KOPT-K1 (cell line): ENCODE data around the gene PLXDC2.
"Not testable (repeated sequence)": the region's sequence is repeated elsewhere in the genome, so short reads cannot be mapped to it uniquely, and the experiment has no call there.

Source experiments
- H3K27ac ChIP-seq: fragments of 200-600 bp; sonication (generic); 2 replicates; pipeline ENCODE4 v1.5.1; 2016; ENCODE audit warnings: antibody characterized with exemption, mild to moderate bottlenecking, low read depth, low read length; ENCODE audit not compliant: poor library complexity, severe bottlenecking
- H3K36me3 ChIP-seq: fragments of 200-600 bp; sonication (generic); 2 replicates; pipeline ENCODE4 v1.5.1; 2017; ENCODE audit warnings: antibody characterized with exemption, mild to moderate bottlenecking, low read length, moderate library complexity; ENCODE audit not compliant: insufficient read depth
- H3K9me3 ChIP-seq: fragments of 200-600 bp; sonication (generic); 2 replicates; pipeline ENCODE4 v1.5.1; 2017; ENCODE audit warnings: antibody characterized with exemption, low read length, mild to moderate bottlenecking; ENCODE audit not compliant: insufficient read depth, poor library complexity, severe bottlenecking

The PLXDC2 gene

GRCh38 chr10:20013991-20014750 is 197.9 kb downstream of the PLXDC2 start:
- Histone ChIP-seq H3K36me3 (no peaks in the 10 kb centered on the region), H3K9me3 (no peaks in the 10 kb centered on the region), H3K27ac (no peak overlapping the region)

GRCh38 chr10:20017961-20018360 is 201.7 kb downstream of the PLXDC2 start:
- Histone ChIP-seq H3K36me3 (no peaks in the 10 kb centered on the region), H3K27ac (no peak overlapping the region), H3K9me3 (no peaks in the 10 kb centered on the region)

GRCh38 chr10:20020677-20021076 is 204.4 kb downstream of the PLXDC2 start:
- H3K36me3 ChIP-seq, result no peaks in the 10 kb centered on the region
- H3K27ac ChIP-seq, result no peak overlapping the region
- H3K9me3 ChIP-seq, result no peaks in the 10 kb centered on the region

- Histone ChIP-seq H3K36me3 (no peaks in the 10 kb centered on the region), H3K27ac (no peak overlapping the region), H3K9me3 (no peaks in the 10 kb centered on the region)
These were observed 213.3 kb downstream of the PLXDC2 start for GRCh38 chr10:20029523-20029922.

DNA sequence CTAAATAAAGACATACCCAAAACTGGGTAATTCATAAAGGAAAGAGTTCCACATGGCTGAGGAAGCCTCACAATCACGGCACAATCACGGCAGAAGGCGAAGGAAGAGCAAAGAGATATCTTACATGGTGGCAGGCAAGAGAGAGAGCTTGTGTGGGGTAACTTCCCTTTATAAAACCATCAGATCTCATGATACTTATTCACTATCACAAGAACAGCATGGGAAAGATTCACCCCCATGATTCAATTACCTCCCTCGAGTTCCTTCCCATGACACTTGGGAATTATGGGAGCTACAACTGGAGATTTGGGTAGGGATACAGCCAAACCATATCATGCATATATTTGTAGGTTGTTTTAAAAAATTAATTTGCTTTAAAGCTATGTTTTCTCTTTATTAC is 217.2 kb downstream of the PLXDC2 start:
- Histone ChIP-seq H3K9me3 (no peaks in the 10 kb centered on the region), H3K27ac (no peak overlapping the region), H3K36me3 (no peaks in the 10 kb centered on the region)

DNA sequence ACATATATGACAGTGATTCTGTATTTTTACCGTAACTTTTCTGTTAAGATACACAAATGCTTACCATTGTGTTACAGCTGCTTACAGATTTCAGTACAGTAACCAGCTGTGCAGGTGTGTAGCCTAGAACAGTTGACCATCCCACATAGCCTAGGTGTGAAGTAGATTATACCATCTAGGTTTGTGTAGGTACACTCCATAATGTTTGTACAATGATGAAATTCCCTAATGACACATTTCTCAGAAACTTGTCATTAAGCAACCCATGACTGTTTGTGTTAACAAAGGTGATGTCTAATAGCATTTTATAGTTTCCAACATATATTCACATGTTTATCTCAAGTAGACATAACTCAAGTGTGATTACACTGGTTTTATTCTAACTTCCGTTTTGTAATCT is 218.5 kb downstream of the PLXDC2 start:
- Histone ChIP-seq H3K9me3 (no peaks in the 10 kb centered on the region), H3K36me3 (no peaks in the 10 kb centered on the region), H3K27ac (no peak overlapping the region)

DNA sequence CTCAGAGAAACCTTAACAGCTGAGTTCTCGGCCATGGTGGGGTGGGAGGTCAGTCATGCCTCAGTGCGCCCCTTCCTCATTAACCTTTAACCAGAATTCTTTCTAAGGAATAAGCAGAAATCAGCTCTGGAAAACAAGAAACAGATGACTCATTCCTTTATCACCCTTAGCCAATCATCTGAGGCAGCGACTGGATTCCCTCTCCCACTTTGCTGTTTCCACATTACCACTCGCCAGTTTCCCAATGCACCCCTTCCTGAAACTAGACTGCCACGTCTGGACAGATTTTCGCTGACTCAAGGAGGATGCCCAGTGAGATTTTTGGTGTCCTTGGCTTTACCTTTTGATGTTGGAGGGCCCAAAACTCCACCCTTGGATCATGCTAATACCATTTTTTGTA is 223.8 kb downstream of the PLXDC2 start:
- Histone ChIP-seq H3K9me3 (no peaks in the 10 kb centered on the region), H3K36me3 (no peaks in the 10 kb centered on the region), H3K27ac (no peak overlapping the region)

DNA sequence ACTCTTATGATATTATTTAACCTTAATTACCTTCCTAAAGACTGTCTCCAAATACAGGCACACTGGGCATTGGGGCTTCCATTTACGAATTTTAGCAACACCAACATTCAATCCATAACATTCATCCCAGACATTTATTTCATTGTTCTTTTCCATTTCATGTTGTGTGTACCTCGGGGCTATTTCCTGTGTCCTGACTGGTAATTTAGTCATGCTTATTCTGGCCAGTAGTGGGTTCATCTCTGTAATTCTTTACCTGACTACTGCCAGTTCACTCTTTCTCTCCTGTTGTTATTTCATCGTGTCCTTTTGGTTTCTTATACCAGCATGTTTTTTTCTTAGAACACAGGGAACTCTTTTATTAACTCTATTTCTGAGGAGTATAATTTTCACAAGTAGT is 225.7 kb downstream of the PLXDC2 start:
- H3K9me3 ChIP-seq, result no peaks in the 10 kb centered on the region
- H3K36me3 ChIP-seq, result no peaks in the 10 kb centered on the region
- H3K27ac ChIP-seq, result no peak overlapping the region

DNA sequence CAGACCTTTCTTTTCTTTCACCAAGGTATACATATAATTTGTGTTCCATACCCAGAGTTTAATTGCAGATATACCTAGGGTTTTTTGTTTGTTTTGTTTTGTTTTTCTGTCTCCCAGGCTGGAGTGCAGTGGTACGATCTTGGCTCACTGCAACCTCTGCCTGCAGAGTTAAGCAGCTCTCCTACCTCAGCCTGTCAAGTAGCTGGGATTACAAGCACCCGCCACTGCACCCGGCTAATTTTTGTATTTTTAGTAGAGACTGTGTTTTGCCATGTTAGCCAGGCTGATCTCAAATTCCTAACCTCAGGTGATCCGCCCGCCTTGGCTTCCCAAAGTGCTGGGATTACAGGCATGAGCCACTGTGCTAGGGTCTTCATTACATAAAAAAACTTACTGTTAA is 228.9 kb downstream of the PLXDC2 start:
- not testable (repeated sequence) for H3K27ac ChIP-seq

DNA sequence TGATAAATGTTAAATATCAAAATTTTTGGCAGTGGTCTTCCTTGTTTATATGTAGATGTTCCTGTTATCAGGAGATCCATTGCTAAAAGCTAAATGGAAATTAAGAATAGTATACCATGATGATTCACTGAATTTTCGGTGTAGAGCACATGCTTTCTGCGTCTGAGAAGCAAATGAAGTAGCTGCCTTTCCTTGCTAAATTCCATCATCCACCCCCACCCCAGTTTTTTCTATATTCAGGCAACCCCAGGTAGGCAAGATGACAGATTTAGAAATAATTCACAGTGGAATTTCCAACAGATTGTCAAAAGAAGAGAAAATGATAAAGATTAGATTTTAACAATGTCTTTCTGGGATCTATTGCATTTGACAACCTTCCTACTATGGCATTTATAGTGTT is 231.9 kb downstream of the PLXDC2 start:
- no peaks in the 10 kb centered on the region for H3K9me3 ChIP-seq
- no peak overlapping the region for H3K27ac ChIP-seq
- no peaks in the 10 kb centered on the region for H3K36me3 ChIP-seq

More for the DNA sequence above, 228.9 kb downstream of the PLXDC2 start:
- not testable (repeated sequence) for H3K36me3 ChIP-seq, H3K9me3 ChIP-seq

DNA sequence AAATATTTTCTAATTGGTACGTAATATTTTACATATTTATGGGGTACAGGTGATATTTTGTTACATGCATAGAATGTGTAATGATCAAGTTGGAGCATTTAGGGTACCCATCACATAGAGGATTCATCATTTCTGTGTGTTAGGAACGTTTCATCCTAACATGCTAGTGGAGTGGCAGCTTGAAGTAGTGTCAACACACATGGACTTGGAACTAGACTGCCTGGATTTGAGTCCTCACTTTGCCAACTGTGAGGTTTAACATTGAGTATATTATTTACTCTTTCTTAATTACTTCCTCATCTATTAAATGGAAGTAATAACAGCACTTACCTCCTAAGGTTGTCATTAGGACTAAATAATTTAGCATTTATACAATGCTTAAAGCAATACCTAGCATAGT is 241.9 kb downstream of the PLXDC2 start:
- Histone ChIP-seq H3K36me3 (no peaks in the 10 kb centered on the region), H3K27ac (no peak overlapping the region), H3K9me3 (no peaks in the 10 kb centered on the region)

- Histone ChIP-seq H3K36me3 (no peaks in the 10 kb centered on the region), H3K9me3 (no peaks in the 10 kb centered on the region), H3K27ac (no peak overlapping the region)
These were observed 243.0 kb downstream of the PLXDC2 start for GRCh38 chr10:20059084-20059835.

- no peaks in the 10 kb centered on the region for H3K36me3 ChIP-seq
- no peak overlapping the region for H3K27ac ChIP-seq
- no peaks in the 10 kb centered on the region for H3K9me3 ChIP-seq
These were observed 249.6 kb downstream of the PLXDC2 start for GRCh38 chr10:20065814-20066213.

DNA sequence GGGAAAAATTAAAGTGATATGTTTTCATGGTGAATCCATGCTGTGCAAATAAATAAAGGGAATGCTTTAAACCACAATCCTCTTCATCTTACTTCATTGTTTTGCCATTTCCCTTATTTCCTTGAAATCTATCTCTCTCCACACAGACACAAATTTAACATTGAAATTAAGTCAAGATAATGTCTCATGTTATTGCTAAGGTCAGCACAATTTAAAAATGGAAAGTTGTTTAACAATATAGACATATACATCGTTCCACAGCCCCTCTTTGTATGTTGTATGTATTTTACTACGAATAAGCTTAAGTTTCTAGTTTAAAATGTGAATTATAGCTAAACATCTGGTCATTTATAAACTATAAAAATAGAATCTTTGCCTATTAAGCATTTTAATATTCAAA is 256.9 kb downstream of the PLXDC2 start:
- Histone ChIP-seq H3K27ac (no peak overlapping the region), H3K36me3 (no peaks in the 10 kb centered on the region), H3K9me3 (no peaks in the 10 kb centered on the region)

GRCh38 chr10:20075713-20076112 is 259.5 kb downstream of the PLXDC2 start:
- no peaks in the 10 kb centered on the region for H3K36me3 ChIP-seq
- H3K27ac ChIP-seq, result no peak overlapping the region
- H3K9me3 ChIP-seq, result no peaks in the 10 kb centered on the region

DNA sequence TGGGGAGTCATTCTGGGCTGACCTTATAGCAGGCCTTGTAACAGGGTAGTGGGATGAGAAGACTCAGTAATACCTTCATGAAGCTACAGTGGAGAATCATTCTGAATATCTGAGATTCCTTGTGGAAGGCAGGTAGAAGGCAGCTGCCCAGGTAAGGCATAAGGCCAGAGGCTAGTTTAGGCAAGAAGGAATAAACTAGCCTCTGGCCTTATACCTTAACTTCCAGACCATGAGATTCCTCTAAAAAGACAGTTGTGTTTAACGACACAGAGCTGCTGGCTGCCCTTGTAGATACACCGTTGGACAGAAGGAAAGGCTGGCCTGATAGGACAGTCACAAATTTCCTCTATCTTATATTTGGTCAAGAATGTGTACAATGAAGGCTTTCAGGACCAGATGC is 268.2 kb downstream of the PLXDC2 start:
- H3K36me3 ChIP-seq, result no peaks in the 10 kb centered on the region
- no peaks in the 10 kb centered on the region for H3K9me3 ChIP-seq
- no peak overlapping the region for H3K27ac ChIP-seq
